Measurements from ENCODE around the gene BHMT.

Gene BHMT

DNA sequence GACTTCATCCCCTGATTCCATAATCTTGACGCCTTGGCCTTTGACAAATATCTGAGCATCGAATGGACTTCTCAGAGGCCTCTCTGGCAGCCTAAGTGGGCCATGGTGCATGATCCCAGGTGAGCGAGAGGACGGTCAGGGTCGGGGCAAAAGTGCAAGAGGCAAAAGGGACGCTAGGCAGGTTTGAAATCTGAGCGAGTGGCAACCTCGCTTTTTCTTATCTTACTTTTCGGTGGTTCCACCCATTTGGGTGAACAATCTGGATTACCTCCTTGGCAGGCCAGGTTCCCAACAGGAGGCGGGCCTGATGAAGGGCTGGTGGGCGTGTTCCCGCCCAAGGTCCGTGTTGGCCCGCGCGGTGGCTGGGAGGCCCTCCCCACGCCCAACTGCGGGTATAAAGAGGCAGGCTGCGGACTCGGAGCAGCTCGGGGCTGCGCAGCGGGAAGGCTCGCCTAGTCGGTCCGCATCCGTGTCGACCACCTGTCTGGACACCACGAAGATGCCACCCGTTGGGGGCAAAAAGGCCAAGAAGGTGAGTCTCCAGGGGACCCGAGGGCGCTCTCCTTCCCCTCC lies at the start of gene BHMT:
Gene BHMT (plus strand): TSS at position 423 of the 573 bp plus-strand sequence. CDS start 77 bp downstream, at position 500.
- DNase-seq, result no peak

DNA sequence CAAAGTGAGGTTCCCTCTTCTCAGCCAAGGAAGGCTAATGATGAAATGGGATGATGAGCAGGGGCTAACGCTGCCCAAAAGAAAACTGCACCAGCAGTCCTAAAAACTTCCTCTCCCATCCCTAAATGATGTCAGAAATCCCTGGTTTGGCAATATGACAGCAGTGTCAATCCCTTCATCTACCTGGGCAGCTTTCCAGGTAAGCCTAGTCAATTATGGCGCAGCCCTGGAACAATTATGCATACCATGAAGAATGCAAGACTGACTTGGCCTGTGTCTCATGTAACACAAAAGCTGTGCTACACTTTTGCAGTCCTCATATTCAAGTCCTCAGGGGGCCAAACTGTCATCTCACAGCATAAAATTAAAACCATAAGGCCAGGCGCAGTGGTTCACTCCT lies 49.2 kb upstream of the BHMT start:
- no peak for DNase-seq

GRCh38 chr5:79069488-79070349 lies 41.9 kb upstream of the BHMT start, which contains the start of the genes BHMT2 and DMGDH:
Gene BHMT2 (plus strand): TSS chr5:79069767. CDS start chr5:79069783, 16 bp downstream.
Gene DMGDH (minus strand): TSS chr5:79069674. CDS start chr5:79069620, 54 bp downstream.
- no peak for DNase-seq

GRCh38 chr5:79070350-79070667 lies 41.3 kb upstream of the BHMT start:
- DNase-seq, result no peak

DNA sequence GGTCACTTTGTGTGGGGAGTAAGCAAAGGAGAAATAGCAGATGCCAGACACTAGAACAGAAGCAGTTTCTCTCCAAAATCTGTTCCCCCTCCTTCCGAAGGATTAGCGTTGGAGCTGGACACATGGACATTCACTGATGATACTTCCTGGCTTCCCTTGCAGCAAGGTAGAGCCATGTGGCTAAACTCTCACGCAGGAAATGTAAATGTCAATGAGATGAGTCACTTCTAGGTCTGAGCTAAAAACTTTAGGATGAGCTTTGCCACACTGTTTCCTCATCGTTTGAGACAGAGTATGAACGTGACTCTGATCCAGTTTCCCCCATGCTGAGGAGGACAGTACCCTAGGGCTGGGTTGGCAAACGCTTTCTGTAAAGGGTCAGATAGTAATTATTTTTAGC lies 37.0 kb upstream of the BHMT start:
- DNase-seq, result no peak

DNA sequence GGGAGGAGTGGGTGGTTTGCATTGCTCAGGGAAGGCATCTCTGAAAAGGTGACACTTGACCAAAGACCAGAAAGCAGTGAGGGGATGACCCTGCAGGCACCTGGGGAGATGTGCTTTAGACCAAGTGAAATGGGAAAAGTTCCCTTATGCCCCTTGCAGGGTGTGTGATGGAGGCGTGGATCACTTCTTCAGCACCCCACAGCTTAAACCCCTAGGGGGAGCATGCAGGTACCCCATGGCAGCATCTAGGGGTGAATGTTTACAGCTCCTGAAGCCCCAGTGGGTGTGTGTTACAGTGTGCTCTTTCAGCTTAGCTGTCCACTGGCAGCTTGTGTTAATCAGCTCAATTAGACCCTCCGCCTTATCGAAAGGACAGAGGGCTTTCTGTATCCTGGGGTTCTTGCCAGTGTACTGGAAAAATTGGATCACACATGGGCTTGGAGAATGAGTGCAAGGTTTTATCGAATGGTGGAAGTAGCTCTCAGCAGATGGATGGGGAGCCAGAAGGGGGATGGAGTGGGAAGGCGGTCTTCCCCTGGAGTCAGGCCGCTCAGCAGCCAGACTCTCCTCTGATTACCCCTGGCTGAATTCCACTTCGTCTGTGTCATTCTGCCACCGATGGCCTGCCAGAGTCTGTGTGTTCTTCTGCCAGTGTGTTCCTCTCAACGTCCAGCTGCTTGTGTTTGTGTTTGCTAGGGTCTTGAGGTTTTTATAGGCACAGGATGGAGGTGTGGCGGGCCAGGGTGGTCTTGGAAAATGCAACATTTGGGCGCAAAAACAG lies 35.8 kb upstream of the BHMT start:
- no peak for DNase-seq

DNA sequence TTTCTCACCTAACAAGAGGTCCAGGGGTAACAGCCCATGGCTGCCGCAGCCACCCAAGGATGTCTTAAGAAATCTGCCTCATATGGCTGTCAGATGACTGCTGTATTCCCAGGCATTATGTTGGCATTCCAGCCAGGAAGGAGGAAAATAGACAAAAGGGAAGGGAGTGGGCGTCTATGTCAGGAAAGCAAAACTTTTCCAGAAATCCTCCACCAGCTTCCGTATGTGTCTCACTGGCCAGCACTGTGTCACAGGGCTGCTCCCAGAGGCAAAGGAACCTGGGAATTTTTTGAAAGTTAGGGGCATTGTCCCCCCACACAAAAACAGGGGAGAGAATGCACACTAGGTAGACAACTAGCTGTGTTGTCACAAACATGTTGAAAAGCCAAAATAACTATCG lies 34.8 kb upstream of the BHMT start:
- no peak for DNase-seq

- DNase-seq, result peak; percentile 59
Measured at GRCh38 chr5:79077680-79078365, 33.8 kb upstream of the BHMT start.

DNA sequence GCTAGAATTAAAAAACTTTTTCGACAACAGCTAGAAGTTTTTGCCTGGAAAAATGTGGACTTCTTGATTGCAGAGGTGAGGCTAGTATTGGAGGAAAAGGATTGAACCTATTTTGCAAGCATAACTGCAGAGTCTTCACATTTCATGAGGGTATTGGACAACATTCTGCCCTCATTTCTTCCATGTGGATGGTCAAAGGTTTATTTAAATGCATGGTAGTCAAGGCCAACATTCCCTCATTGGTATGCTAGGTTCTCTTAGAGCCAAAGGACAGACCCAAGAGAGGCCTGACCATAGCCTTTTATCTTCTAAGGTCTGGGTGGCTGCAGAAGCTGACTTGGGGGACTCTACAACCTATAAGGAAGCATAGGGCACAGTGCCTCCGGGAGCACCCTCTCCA lies 30.8 kb upstream of the BHMT start:
- no peak for DNase-seq

GRCh38 chr5:79081779-79082178 lies 29.8 kb upstream of the BHMT start:
- no peak for DNase-seq

- DNase-seq, result no peak
Measured at GRCh38 chr5:79086116-79086515, 25.5 kb upstream of the BHMT start.

DNA sequence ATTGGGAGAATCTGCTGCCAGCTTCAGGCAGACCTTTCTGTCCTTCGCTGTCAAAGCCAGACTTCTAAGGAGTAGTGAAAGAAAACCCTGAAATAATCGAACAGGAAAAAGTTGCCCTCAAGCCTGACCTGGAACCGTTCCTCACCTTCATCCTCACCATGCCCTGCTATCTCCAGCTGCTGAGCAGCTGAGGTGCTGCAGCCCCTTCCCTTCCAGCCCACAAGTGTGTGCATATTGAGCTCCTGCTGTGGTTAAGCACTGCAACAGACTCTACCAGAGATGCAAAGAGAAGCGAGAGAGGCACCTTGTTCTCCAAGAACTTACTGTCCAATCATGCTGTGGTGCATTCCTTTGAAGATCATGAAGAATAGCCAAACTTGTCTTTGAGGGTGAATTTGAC lies 23.1 kb upstream of the BHMT start:
- no peak for DNase-seq

DNA sequence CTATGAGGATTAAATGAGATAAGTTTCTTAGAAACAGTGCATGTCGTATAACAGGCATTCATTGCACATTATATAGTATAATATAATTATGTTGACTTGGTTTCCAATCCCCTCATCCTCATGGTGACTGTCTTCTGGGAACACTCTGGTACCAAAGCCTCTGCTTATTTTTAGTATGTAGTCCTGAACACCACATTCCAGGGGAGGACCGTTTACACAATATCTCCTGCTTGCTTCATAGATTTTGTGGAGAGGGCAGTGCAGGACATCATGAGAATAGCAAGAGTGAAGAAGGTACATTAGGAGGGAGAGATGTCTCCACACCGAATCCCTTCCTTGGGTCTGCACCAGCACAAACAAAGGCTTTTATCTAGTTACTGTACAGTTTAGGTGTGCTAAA lies 20.5 kb upstream of the BHMT start:
- DNase-seq, result no peak

DNA sequence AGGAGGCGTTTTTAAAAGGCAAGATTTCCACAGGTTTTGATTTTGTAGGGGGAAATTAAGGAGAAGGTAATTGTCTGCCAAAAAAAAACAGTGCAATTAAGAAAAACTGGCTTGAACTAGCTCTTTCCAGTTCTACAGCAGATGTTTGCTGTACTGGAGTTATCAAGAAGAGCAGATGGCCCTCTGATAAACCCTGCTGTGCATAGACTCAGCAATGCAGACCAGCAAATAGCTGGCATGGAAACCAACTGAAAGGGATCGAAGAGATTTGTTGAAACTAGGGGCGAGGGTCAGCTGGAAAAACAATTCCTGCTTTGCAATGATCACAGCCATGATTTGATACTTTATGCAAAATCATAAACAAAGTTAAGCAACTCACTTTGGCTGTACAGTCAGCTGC lies 17.8 kb upstream of the BHMT start:
- DNase-seq, result no peak

DNA sequence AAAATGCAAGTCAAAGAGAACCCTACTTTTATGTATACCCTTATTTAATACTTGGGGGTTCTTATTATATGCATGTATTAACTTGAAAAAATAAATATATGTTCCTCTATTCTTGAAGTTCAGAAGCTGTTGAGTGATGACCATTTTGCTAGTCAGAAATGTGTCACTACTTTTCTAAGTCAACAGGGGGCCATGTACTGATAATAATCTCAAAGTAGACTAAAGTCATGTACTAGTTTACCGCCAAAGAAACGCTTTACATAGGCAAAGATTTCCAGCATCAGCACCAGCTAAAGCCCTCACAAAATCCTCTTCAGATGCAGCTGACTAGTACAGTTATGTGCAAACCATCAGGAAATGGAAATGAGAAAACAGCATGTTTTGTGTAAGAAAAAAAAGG lies 5.7 kb upstream of the BHMT start:
- no peak for DNase-seq

DNA sequence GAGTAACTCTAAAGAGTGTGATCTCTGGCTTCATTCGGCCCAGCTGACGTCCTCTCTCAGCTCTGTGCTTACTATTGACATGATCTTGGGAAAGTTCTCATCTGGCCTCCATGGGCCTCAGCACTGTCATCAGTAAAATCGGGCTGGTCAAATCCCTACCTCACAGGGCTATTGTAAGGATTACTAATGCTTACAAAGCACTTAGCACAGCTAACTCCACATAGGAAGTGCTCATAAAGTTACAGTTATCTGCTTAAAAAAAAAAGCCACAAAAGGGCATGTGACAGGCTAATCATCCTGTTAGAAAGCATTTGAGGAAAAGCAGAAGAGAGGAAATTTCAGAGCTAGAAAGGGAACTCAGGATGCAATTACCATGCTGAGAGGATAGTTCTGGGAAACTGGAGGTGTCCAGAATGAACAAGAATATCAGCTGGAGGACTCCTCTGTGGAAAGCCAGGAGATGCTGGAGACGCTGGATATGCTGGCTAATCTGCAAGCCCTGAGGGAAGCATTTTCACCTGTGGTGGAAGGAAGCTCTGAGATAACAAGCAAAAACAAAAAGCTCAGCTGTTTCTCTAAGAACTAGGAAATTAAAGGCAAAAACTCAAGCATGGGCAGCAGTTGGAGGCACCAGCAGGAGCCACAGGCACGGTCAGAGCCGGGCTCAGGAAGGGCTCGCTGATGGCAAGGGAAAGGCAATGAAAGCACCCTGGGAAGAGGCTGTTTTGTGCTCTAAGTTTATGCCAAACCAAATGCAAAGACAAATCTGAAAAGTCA lies 4.4 kb upstream of the BHMT start:
- no peak for DNase-seq

DNA sequence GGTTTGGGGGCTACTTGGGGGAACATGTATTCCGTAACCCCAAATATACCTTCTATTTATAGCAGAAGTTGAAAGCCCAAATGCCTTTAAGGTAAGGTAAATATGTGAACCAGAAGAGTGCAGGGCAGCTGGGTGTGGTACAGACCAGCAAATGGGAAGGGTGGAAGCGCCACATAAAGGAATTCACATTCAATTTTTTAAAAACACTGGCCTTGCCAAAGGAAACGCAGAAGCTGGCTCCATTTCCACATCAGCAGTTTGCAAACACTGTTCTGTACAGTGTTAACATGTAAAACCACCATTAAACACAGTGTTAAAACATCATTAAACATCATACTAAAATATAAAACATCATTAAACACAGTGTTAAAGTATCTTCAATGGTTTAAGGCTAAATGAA lies 3.5 kb upstream of the BHMT start:
- no peak for DNase-seq

GRCh38 chr5:79108792-79109191 lies 2.8 kb upstream of the BHMT start:
- no peak for DNase-seq

DNA sequence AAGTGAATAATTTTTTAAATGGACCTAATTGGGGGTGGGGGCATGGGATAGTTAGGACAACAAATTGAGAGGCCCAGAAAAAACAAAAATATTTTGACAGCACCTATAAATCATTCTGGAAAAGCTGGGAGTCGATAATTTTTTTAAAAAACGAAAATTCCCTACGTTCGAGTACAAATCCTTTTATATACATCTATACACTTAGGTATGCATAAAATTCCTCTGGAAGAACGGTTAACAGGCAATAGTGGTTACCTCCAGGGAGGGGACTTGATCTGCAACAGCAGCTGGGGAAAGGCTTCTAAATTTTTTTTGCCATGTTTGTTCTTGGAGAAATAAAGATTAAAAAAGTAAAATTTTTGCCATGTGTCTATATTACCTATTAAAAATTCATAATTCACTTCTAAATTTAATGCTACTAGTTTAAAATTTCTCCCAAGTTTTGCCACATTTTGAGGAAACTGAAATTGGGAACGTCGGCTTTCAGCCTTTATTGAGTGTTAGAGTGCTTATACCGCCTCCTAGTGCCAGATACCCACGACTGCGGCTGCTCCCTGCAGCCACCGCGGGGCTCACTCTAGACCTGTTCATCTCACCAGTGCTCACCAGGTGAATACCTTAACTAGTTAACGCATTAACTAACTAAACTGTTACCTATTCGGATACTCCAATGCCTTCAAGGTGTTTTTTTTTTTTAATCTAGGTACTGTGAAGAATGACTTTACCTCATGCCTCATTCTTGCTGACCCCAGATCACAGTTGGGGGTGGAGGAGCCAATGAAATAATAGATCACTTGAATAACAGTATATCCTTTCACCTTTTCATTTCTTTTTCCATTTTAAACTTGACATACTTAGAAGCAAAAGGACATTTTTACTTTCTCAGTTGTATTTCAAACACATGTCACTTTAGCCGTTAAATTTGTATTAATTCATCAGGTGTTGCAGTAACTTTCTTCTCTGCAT lies 1.8 kb upstream of the BHMT start:
- DNase-seq, result no peak

- DNase-seq, result no peak
Measured at GRCh38 chr5:79111960-79112702, 522 bp downstream of the BHMT start.

- DNase-seq, result no peak
Measured at GRCh38 chr5:79112703-79113058, 1.1 kb downstream of the BHMT start.
